Upper lobe of right lung (tissue), 1 donor: ENCODE measurements around the gene NAA15. TPM values are rescaled to one million over a fixed set of nuclear protein-coding genes. Genes with fewer than 3 reads are reported as not detected.
"Not testable (repeated sequence)": the region's sequence is repeated elsewhere in the genome, so short reads cannot be mapped to it uniquely, and the experiment has no call there.

Source experiments
- ATAC-seq: fragments of 200-7000 bp; cut with Tn5 transposase; one replicate; pipeline ENCODE4 v1.9.1; 2020; ENCODE audit warnings: mild to moderate bottlenecking, moderate library complexity
- DNase-seq: peaks from one replicate; pipeline ENCODE4 v3.0.0-alpha.2; 2020
- H3K27ac ChIP-seq: fragments of 200-600 bp; one replicate; pipeline ENCODE4 v1.8.0; 2022
- H3K27me3 ChIP-seq: fragments of 200-600 bp; one replicate; pipeline ENCODE4 v1.8.0; 2022; ENCODE audit warnings: mild to moderate bottlenecking
- H3K36me3 ChIP-seq: fragments of 200-600 bp; one replicate; pipeline ENCODE4 v1.8.0; 2022
- H3K4me1 ChIP-seq: fragments of 200-600 bp; one replicate; pipeline ENCODE4 v1.8.0; 2022
- H3K4me3 ChIP-seq: fragments of 200-600 bp; one replicate; pipeline ENCODE4 v1.8.0; 2022; ENCODE audit warnings: mild to moderate bottlenecking
- H3K9me3 ChIP-seq: fragments of 200-600 bp; one replicate; pipeline ENCODE4 v1.8.0; 2022
- intact Hi-C: fragments of 100-400 bp; cut with DNase I; formaldehyde crosslinking; loops from one replicate; pipeline ENCODE4 v1.11.0; 2022
- total RNA-seq: library from RNA; stranded (reverse); fragmentation: NEBNext Ultra II Directional; extraction: Animal tissue kit (Norgen Biotek cat#: 25700); gene quantifications from one replicate; pipeline ENCODE4 v1.2.1, GENCODE V29; 2021
- TF ChIP-seq, protein P1 (sequence below): fragments of 200-600 bp; IDR thresholded peaks from one replicate; pipeline ENCODE4 v1.8.0; 2022; ENCODE audit warnings: antibody characterized with exemption
- donor health status: DM: no; HTN: yes; CAD: no; lungs with severe emphysema.

NAA15 gene
- total RNA-seq, 1 donor from 2014 or later, result 38.5 TPM

- H3K27me3 ChIP-seq, result no peaks in the 10 kb centered on the region
- H3K27ac ChIP-seq, result peak overlapping the region; percentile 14
- intact Hi-C loops, result no loop called here
- DNase-seq, result no peak
- peaks cover 44% of the 10 kb centered on the region for H3K4me1 ChIP-seq
- H3K4me3 ChIP-seq, result peak overlapping the region; percentile 67
- H3K9me3 ChIP-seq, result no peaks in the 10 kb centered on the region
- TF ChIP-seq, protein P1, sequence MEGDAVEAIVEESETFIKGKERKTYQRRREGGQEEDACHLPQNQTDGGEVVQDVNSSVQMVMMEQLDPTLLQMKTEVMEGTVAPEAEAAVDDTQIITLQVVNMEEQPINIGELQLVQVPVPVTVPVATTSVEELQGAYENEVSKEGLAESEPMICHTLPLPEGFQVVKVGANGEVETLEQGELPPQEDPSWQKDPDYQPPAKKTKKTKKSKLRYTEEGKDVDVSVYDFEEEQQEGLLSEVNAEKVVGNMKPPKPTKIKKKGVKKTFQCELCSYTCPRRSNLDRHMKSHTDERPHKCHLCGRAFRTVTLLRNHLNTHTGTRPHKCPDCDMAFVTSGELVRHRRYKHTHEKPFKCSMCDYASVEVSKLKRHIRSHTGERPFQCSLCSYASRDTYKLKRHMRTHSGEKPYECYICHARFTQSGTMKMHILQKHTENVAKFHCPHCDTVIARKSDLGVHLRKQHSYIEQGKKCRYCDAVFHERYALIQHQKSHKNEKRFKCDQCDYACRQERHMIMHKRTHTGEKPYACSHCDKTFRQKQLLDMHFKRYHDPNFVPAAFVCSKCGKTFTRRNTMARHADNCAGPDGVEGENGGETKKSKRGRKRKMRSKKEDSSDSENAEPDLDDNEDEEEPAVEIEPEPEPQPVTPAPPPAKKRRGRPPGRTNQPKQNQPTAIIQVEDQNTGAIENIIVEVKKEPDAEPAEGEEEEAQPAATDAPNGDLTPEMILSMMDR, result no peak
- H3K36me3 ChIP-seq, result no peaks in the 10 kb centered on the region
- no peak for ATAC-seq
Measured at GRCh38 chr4:139455126-139455538, 153.8 kb downstream of the NAA15 start.

GRCh38 chr4:139457318-139457717, 156.0 kb downstream of the NAA15 start:
- Histone ChIP-seq H3K36me3 (no peaks in the 10 kb centered on the region), H3K4me1 (peaks cover 44% of the 10 kb centered on the region), H3K27ac (no peak overlapping the region), H3K27me3 (no peaks in the 10 kb centered on the region), H3K4me3 (peak overlapping the region; percentile 9), H3K9me3 (no peaks in the 10 kb centered on the region)
- intact Hi-C loops, result no loop called here
- DNase-seq (no peak), ATAC-seq (no peak)
- TF ChIP-seq, protein P1, result no peak

DNA sequence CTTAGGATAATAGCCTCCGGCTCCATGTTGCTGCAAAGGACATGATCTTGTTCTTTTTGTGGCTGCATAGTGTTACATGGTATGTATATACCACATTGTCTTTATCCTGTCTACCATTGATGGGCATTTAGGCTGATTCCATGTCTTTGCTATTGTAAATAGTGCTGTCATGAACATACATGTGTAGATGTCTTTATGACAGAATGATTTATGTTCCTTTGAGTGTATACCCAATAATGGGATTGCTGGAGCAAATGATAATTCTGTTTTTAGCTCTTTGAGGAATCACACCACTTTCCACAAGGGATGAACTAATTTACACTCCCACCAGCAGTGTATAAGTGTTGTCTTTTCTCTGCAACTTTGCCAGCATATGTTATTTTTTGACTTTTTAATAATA, 157.2 kb downstream of the NAA15 start:
- Histone ChIP-seq H3K4me3 (no peak overlapping the region), H3K27ac (no peak overlapping the region), H3K4me1 (peaks cover 38% of the 10 kb centered on the region), H3K27me3 (no peaks in the 10 kb centered on the region), H3K36me3 (no peaks in the 10 kb centered on the region), H3K9me3 (no peaks in the 10 kb centered on the region)
- no peak for ATAC-seq
- intact Hi-C loops, result no loop called here
- TF ChIP-seq, protein P1, result no peak
- no peak for DNase-seq

- Histone ChIP-seq H3K4me3 (no peak overlapping the region), H3K9me3 (no peaks in the 10 kb centered on the region), H3K36me3 (no peaks in the 10 kb centered on the region), H3K27ac (no peak overlapping the region), H3K4me1 (peaks cover 38% of the 10 kb centered on the region), H3K27me3 (no peaks in the 10 kb centered on the region)
- TF ChIP-seq, protein P1, result no peak
- ATAC-seq, result no peak
- no peak for DNase-seq
- intact Hi-C loops, result no loop called here
Measured at GRCh38 chr4:139458999-139459398, 157.7 kb downstream of the NAA15 start.

- Histone ChIP-seq H3K27me3 (no peaks in the 10 kb centered on the region), H3K4me1 (peaks cover 30% of the 10 kb centered on the region), H3K36me3 (no peaks in the 10 kb centered on the region), H3K4me3 (no peak overlapping the region), H3K27ac (no peak overlapping the region), H3K9me3 (no peaks in the 10 kb centered on the region)
- ATAC-seq, result no peak
- TF ChIP-seq, protein P1, result no peak
- intact Hi-C loops, result no loop called here
- DNase-seq, result no peak
Measured at GRCh38 chr4:139460565-139460964, 159.3 kb downstream of the NAA15 start.

DNA sequence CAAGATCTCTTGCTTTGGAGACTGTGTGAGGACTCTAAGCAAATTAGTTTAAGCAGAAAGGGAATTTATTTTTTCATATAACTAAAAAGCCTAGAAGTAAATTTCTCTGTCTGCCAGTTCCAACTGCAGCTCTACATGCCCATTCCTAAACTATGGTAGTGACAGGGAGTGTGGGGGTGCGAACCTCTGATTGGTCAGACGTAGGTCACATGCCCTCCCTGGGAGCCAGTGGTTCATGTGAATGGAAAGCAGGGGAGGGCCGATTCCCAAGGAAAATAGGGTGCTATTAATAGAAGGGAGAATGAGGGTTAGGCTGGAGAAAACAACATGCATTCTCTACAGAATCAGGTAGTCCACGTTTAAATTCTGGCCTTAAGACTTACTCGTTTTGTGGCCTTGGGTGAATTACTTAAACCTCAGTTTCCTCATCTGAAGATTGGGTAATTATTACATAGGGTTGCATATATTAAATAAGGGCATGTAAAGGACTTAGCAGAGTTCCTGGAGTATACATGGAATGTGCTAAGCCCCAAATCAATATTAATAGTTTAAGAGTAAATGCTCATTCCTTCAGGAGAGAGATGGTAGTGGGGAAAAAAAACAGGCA, 159.8 kb downstream of the NAA15 start:
- Histone ChIP-seq H3K27me3 (no peaks in the 10 kb centered on the region), H3K4me1 (peaks cover 24% of the 10 kb centered on the region), H3K36me3 (no peaks in the 10 kb centered on the region), H3K4me3 (no peak overlapping the region), H3K9me3 (no peaks in the 10 kb centered on the region), H3K27ac (no peak overlapping the region)
- no peak for DNase-seq
- TF ChIP-seq, protein P1, result no peak
- peak; percentile 66 for ATAC-seq
- intact Hi-C loops, result no loop called here

GRCh38 chr4:139464512-139464911, 163.2 kb downstream of the NAA15 start:
- ATAC-seq, H3K9me3 ChIP-seq, H3K36me3 ChIP-seq, intact Hi-C loops, H3K4me3 ChIP-seq, H3K4me1 ChIP-seq, H3K27ac ChIP-seq, DNase-seq, H3K27me3 ChIP-seq: not testable (repeated sequence)
